ENCODE results near the gene LEFTY1. TPM values are rescaled to one million over a fixed set of nuclear protein-coding genes. Genes with fewer than 3 reads are reported as not detected.

The LEFTY1 gene
- total RNA-seq, 6 donors from 2014 or later = 0.47 to 0.69 TPM; not detected in 4

GRCh38 chr1:225892307-225892706, 3.4 kb upstream of the LEFTY1 start:
- no peak for ATAC-seq (ENCODE audit: low FRiP score in 2 of 2)
- WGBS, 2 donors = 81 to 96% methylated on average over 6 of the region's 6 CpGs
- H3K27ac ChIP-seq = no peak overlapping the region
- TF ChIP-seq CTCF (IDR thresholded peaks at IDR 0.05) (no peak), POLR2AphosphoS5 (IDR thresholded peaks at IDR 0.05) (no peak), EP300 (IDR thresholded peaks at IDR 0.05) (no peak), POLR2A (IDR thresholded peaks at IDR 0.05) (no peak)
- H3K9me3 ChIP-seq = no peaks in the 10 kb centered on the region
- peaks cover 0 to 11% (median 6%) of the 10 kb centered on the region in 4 donors for H3K4me1 ChIP-seq
- H3K36me3 ChIP-seq = no peaks in the 10 kb centered on the region
- DNase-seq = no peak
- no peak overlapping the region for H3K4me3 ChIP-seq
- no peaks in the 10 kb centered on the region for H3K27me3 ChIP-seq

GRCh38 chr1:225891229-225891972, 2.5 kb upstream of the LEFTY1 start:
- TF ChIP-seq EP300 (IDR thresholded peaks at IDR 0.05) (no peak), POLR2A (IDR thresholded peaks at IDR 0.05) (no peak), POLR2AphosphoS5 (IDR thresholded peaks at IDR 0.05) (no peak), CTCF (IDR thresholded peaks at IDR 0.05) (no peak)
- WGBS, 2 donors = 86 to 92% methylated on average over 14 of the region's 14 CpGs
- ATAC-seq (ENCODE audit: low FRiP score in 2 of 2) (no peak), DNase-seq (no peak)
- Histone ChIP-seq H3K27me3 (no peaks in the 10 kb centered on the region), H3K4me3 (no peak overlapping the region), H3K4me1 (peaks cover 0 to 3% (median under 1%) of the 10 kb centered on the region in 4 donors), H3K9me3 (no peaks in the 10 kb centered on the region), H3K36me3 (no peaks in the 10 kb centered on the region), H3K27ac (no peak overlapping the region)

- peaks cover 0 to 2% (median 0%) of the 10 kb centered on the region in 4 donors for H3K4me1 ChIP-seq
- no peaks in the 10 kb centered on the region for H3K27me3 ChIP-seq
- no peak overlapping the region for H3K4me3 ChIP-seq
- WGBS, 2 donors = 67 to 79% methylated on average over 4 to 6 of the region's 6 CpGs
- H3K9me3 ChIP-seq = no peaks in the 10 kb centered on the region
- DNase-seq (no peak), ATAC-seq (ENCODE audit: low FRiP score in 2 of 2) (no peak)
- no peak overlapping the region for H3K27ac ChIP-seq
- no peaks in the 10 kb centered on the region for H3K36me3 ChIP-seq
- no peak for TF ChIP-seq EP300 (IDR thresholded peaks at IDR 0.05)
- TF ChIP-seq POLR2AphosphoS5 (IDR thresholded peaks at IDR 0.05) = no peak
- no peak for TF ChIP-seq POLR2A (IDR thresholded peaks at IDR 0.05)
- no peak for TF ChIP-seq CTCF (IDR thresholded peaks at IDR 0.05)
These were observed 1.6 kb upstream of the LEFTY1 start for GRCh38 chr1:225890346-225891228.

GRCh38 chr1:225889743-225890142, 797 bp upstream of the LEFTY1 start:
- Histone ChIP-seq H3K4me1 (peaks cover 0 to 2% (median 0%) of the 10 kb centered on the region in 4 donors), H3K36me3 (no peaks in the 10 kb centered on the region), H3K9me3 (no peaks in the 10 kb centered on the region), H3K27ac (no peak overlapping the region), H3K4me3 (no peak overlapping the region), H3K27me3 (no peaks in the 10 kb centered on the region)
- 92 to 93% methylated on average over 5 of the region's 5 CpGs for WGBS, 2 donors
- ATAC-seq (ENCODE audit: low FRiP score in 2 of 2) (no peak), DNase-seq (no peak)
- TF ChIP-seq CTCF (IDR thresholded peaks at IDR 0.05) = no peak
- TF ChIP-seq POLR2A (IDR thresholded peaks at IDR 0.05) = no peak
- TF ChIP-seq EP300 (IDR thresholded peaks at IDR 0.05) = no peak
- no peak for TF ChIP-seq POLR2AphosphoS5 (IDR thresholded peaks at IDR 0.05)

Measured in upper lobe of left lung (tissue), 6 donors.